ENCODE results near the gene ALOX15.
"Not testable (repeated sequence)": the region's sequence is repeated elsewhere in the genome, so short reads cannot be mapped to it uniquely, and the experiment has no call there.

ALOX15 gene

DNA sequence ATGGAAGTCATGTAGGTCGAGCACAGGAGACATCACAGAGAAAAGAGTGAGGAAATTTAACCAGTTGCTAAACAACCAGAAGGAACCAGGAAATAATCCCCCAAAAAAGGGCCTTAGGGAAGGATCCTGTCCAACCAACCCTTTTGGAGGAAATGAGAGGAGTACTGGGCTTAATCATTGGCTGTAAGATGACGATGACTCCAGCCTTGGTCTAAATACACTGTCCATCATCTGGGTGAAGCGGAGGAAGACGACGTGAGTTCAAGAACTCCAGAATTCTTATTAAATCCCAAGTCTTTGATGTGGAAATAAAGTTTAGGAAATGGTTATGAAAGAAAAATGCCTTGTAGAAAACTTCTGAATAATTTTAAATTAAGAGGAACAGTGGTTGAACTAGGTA is 11.5 kb upstream of the ALOX15 start:
- peak; percentile 72 for DNase-seq (ENCODE audit: low read depth)

- DNase-seq (ENCODE audit: low read depth), result no peak
These were observed 7.3 kb upstream of the ALOX15 start for GRCh38 chr17:4648741-4649140.

DNA sequence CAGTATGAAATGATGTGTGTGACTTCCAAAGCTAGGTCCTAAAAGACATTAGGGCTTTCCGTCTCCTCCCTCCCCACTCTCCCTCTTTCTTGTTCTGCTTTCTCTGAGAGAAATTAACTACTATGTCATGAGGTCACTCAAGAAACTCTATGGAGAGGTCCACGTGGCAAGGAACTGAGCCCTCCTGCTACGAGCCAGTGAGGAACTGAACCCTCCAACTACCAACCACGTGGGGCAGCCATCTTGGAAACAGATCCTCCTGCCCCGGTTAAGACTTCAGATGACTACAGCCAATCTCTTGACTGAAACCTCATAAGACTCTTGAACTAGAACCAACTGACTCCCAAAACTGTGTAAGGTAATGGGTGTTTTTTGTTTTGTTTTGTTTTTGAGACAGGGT is 4.2 kb upstream of the ALOX15 start:
- no peak for DNase-seq (ENCODE audit: low read depth)

DNA sequence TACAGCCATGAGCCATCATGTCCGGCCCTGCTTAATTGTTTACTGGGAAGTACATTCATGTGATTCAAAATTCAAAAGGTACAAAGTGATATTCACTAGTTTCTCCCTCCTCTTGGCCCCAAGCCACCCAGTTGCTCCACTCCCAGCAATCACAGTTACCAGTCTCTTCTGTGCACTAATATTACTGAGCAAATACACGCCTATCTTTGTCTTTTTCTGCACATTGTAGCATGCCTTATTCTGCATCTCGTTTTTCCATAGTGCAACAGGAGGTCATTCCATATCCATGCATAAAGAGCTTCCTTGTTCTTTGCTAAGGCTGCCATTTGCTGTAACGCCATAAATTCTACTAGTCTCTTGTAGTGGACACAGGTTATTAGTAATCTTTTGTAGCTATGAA is 2.2 kb upstream of the ALOX15 start:
- no peak for DNase-seq (ENCODE audit: low read depth)

DNA sequence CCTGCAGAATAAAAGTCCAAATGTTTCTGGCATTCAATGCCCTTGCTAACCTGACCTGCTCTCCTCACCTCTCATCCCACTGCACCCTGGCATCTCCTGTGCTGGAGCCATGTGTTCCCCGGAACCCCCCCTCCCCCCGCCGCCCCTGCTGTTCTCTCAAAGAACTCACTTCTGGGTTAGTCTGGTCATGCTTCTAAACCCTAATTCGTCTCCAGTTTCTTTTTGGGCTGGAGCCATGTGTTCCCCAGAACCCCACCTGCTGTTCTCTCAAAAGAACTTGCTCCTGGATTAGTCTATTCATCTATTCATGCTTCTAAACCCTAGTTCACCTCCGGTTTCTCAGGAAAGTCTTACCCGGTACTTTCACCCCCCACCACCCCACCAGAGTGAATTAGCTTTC is 808 bp upstream of the ALOX15 start:
- no peak for DNase-seq (ENCODE audit: low read depth)

DNA sequence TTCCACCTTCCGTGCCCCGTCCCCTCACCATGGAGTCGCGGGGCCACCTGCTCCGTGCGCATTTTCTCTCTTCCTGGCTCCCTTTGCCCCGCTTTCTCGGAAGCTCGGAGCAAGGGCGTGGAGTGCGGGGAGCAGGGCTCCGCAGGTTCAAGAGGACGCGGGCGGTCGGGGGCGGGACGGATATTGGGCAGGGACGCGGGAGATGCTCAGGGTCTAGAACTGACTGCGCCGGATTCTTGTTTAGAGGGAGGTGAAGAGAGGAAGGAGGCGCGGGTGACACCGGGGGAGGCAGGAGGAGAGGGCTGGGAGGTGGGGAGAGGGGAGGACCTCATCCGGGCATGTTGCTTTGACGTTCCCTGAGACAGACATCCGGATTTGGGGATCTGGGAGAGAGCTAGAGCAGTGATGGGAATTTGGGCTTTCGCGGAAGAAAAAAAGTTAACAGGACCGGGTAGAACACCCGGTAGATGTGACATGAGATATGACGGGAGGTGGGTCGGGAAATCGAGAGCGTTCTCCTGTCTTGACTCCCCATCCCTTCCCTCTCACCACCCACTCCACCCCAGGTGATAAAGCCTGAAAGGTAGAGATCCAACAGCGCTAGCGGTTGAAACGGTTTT is 799 bp downstream of the ALOX15 start:
- not testable (repeated sequence) for DNase-seq (ENCODE audit: low read depth)

DNA sequence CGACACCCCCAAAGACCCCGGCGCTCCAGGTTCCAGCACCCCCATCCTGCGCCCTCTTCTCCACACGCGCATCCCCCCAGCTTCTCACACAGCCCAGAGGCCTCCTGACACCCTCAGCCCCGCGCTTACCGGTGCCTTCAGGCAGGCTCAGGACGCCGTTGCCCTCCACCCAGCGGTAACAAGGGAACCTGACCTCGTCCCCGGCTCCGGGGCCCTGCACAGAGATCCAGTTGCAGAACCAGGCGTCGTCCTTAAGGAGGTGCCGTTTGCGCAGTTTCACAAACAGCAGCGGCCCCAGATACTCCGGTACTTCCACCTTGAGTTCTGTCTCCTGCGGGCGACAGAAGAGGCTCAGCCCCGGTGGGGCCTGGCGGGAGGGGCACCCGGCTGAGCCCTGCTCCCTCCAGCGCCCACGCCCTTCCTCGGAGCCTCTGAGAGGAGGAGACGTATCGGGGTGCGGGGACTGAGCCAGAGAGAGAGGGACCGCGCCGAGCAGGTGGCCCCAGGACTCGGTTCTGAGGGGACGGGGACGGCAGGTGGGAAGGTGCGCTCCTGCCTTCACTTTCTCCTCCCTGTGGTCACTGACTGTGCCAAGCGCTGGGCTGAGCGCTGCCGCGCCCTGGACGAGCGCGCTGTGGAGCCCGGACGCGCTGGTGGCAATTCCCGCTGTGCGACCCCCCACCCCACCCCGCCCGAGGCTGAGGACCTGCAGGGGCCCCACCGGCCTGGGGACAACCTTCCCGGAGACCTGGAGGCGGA is 2.0 kb downstream of the ALOX15 start:
- peak; percentile 64 for DNase-seq (ENCODE audit: low read depth)

GRCh38 chr17:4638766-4639165 is 2.7 kb downstream of the ALOX15 start:
- not testable (repeated sequence) for DNase-seq (ENCODE audit: low read depth)

DNA sequence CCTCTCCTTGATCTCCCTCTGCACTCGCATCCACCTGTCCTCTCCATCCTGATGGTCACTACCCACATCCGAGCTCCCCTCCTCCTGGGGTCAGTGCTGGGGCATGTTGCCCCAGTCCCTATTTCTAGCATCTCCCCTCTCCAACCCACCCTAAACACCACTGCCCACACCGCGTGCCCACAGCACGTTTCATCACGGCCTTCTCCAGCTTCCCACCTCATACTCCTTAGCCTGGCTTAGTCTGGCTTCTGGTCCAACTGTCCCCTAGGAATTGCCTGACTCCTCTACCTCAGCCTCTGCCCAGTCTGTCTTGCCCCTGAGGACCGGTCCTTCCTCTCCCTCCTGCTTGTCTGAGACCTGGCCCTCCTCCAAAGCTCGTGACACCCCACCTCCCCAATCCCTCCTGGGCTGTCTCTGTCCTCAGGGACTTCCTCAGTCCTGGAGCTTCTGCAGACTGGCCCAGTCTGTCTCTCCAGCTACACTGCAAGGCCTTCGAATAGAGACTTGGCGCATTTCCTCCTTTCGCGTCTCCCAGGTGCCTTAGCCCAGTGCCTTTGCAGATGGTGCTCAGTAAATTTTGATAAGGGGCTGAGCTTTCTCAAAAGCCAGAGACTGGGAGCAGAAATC is 4.9 kb downstream of the ALOX15 start:
- DNase-seq (ENCODE audit: low read depth), result no peak

- no peak for DNase-seq (ENCODE audit: low read depth)
These were observed 5.6 kb downstream of the ALOX15 start for GRCh38 chr17:4635823-4636375.

- DNase-seq (ENCODE audit: low read depth), result peak; percentile 84
These were observed 6.5 kb downstream of the ALOX15 start for GRCh38 chr17:4634976-4635375.

- no peak for DNase-seq (ENCODE audit: low read depth)
These were observed 7.8 kb downstream of the ALOX15 start for GRCh38 chr17:4633643-4634042.

DNA sequence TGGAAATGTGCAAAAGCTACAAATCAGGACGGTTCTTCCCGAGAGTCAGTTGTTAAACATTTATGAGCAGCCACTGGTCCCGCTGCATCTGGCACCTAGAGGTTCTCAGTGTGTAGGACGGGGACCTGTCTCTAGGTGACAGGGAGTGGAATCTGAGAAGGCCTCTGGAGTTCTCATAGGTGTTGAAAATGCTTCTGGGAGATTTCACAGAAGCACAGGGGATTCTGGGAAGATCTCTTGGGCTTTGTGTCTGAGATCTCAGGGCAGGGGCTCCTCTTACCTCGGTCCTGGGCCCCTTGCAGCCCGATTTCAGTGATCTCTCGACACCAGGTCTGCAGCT is 8.9 kb downstream of the ALOX15 start:
- no peak for DNase-seq (ENCODE audit: low read depth)

GRCh38 chr17:4631836-4632580 is 9.5 kb downstream of the ALOX15 start:
- DNase-seq (ENCODE audit: low read depth), result peak; percentile 85

GRCh38 chr17:4631431-4631830 is 10.0 kb downstream of the ALOX15 start:
- DNase-seq (ENCODE audit: low read depth), result no peak

DNA sequence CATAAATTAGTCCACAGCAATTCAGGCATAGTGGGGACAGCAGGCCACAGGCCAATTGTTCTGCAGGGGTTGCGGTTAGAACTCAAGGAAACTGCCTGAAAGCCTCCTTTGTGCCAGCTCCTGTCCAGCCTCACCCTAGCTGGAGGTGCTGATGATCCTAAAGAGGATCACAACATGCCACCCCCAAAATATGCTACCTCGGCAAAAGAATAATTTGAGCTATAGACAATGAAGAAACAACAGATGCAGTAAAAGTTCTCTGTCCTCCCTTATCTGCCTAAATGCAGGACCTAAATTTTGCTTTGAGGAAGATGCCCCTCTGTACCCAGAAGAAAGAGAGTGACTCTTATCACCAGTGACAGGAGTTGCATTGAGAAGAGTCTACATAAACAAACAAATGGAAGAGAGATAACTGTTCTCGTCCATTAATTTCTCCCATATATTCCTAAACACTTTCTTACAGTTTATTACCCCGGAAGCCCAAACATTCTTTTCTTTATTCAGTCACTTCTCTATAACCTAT is 14.7 kb downstream of the ALOX15 start:
- no peak for DNase-seq (ENCODE audit: low read depth)

GRCh38 chr17:4625181-4625617 is 16.3 kb downstream of the ALOX15 start:
- peak; percentile 61 for DNase-seq (ENCODE audit: low read depth)

DNA sequence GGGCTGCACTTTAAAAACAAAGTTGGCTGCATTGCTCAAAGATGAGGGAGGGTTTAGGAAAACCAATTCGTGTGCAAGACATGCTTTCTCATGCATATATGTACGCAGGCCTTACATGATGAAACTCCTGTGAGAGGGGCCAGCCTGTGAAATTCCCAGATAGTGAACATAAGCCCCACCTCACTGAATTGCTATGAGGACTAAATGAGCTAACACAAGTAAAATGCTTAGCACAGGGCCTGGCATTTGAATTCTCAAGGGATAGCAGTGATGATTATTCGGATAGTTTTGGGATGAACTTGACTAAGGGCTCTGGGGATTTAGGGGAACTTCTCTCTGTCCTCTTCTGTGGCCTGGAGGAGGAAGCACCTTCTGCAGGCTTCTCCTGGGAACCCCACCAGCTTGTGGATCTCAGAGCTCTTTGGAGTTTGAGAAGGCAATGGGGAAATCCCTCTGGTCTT is 17.0 kb downstream of the ALOX15 start:
- DNase-seq (ENCODE audit: low read depth), result peak; percentile 53

DNA sequence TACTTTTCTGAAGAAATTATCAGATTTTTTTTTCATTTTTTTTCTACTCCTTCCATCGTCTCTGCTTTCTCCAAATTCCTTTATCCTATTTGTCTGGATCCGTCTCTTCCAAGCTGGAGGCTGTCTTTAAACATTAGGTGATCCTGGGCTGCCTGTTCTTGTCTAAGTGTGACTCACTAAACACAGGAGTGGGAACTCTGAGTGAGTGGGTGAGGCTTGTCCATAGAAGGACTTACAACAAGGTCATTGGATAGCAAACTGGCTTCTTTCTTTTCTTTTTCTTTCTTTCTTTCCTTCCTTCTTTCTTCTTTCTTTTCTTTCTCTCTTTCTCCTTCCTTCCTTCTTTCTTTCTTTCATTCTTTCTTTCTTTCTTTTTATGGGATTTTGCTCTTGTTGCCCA is 18.2 kb downstream of the ALOX15 start:
- peak; percentile 92 for DNase-seq (ENCODE audit: low read depth)

GRCh38 chr17:4622375-4622774 is 19.1 kb downstream of the ALOX15 start:
- no peak for DNase-seq (ENCODE audit: low read depth)

DNA sequence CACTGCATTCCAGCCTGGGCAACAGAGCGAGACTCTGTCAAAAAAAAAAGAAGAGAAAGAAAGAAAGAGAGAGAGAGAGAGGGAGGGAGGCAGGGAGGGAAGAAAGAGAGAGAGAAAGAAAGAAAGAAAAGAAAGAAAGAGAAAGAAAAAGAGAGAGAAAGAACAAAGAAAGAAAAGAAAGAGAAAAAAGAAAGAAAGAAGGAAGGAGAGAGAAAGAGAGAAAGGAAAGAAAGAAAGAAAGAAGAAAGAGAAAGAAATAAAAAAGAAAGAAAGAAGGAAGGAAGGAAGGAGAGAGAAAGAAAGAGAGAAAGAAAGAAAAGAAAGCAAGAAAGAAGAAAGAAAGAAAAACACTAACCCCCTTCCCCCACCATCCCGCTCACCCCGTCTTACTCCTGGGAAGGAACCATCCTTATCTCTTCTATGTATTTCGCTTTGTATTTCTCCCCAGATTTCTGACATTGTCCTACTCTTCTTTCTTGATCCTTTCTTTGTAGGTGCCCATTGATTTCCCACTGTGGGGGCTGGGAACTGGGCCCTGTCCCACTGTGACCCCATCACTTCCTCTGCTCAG is 20.9 kb downstream of the ALOX15 start:
- no peak for DNase-seq (ENCODE audit: low read depth)

Data from amniotic epithelial cell (primary cell).